ENCODE data around the gene CCDC149.

The CCDC149 gene

GRCh38 chr4:24876431-24876830 is 36.4 kb downstream of the CCDC149 start:
- Histone ChIP-seq H4K20me1 (ENCODE audit: insufficient read depth, low read length) (no peaks in the 10 kb centered on the region), H3F3A (ENCODE audit: insufficient read depth, low read length) (no peaks in the 10 kb centered on the region), H3K79me2 (ENCODE audit: insufficient read depth, low read length) (no peaks in the 10 kb centered on the region), H3K4me1 (ENCODE audit: insufficient read depth, low read length, severe bottlenecking) (no peaks in the 10 kb centered on the region), H2AFZ (ENCODE audit: low read length) (no peak overlapping the region), H3K9me2 (ENCODE audit: low read depth, low read length) (no peaks in the 10 kb centered on the region), H3K36me3 (ENCODE audit: insufficient read depth, low read length) (no peaks in the 10 kb centered on the region), H3K27me3 (ENCODE audit: insufficient read depth, low read length) (no peaks in the 10 kb centered on the region), H3K9ac (ENCODE audit: low read length) (no peak overlapping the region), H3K9me3 (ENCODE audit: low read length) (no peaks in the 10 kb centered on the region), H3K4me3 (ENCODE audit: low read depth, low read length, poor library complexity, severe bottlenecking) (no peak overlapping the region), H3K4me2 (ENCODE audit: low read length) (no peak overlapping the region), H3K27ac (ENCODE audit: low read depth, low read length, poor library complexity, severe bottlenecking) (no peak overlapping the region)
- TF ChIP-seq EZH2 (IDR thresholded peaks at IDR 0.05; ENCODE audit: borderline replicate concordance, low read length) (no peak), CTCF (IDR thresholded peaks at IDR 0.05; ENCODE audit: low read length) (no peak)

- Histone ChIP-seq H3K4me3 (ENCODE audit: low read depth, low read length, poor library complexity, severe bottlenecking) (no peak overlapping the region), H3K79me2 (ENCODE audit: insufficient read depth, low read length) (no peaks in the 10 kb centered on the region), H2AFZ (ENCODE audit: low read length) (no peak overlapping the region)
These were observed 40.1 kb downstream of the CCDC149 start for GRCh38 chr4:24872720-24873119.

GRCh38 chr4:24871210-24871609 is 41.6 kb downstream of the CCDC149 start:
- Histone ChIP-seq H3K36me3 (ENCODE audit: insufficient read depth, low read length) (no peaks in the 10 kb centered on the region), H3K9me2 (ENCODE audit: low read depth, low read length) (no peaks in the 10 kb centered on the region), H3K9ac (ENCODE audit: low read length) (no peak overlapping the region), H3K9me3 (ENCODE audit: low read length) (no peaks in the 10 kb centered on the region), H3F3A (ENCODE audit: insufficient read depth, low read length) (no peaks in the 10 kb centered on the region), H3K4me1 (ENCODE audit: insufficient read depth, low read length, severe bottlenecking) (no peaks in the 10 kb centered on the region), H3K79me2 (ENCODE audit: insufficient read depth, low read length) (no peaks in the 10 kb centered on the region), H3K27me3 (ENCODE audit: insufficient read depth, low read length) (no peaks in the 10 kb centered on the region), H3K4me2 (ENCODE audit: low read length) (no peak overlapping the region), H4K20me1 (ENCODE audit: insufficient read depth, low read length) (no peaks in the 10 kb centered on the region), H3K4me3 (ENCODE audit: low read depth, low read length, poor library complexity, severe bottlenecking) (no peak overlapping the region), H2AFZ (ENCODE audit: low read length) (no peak overlapping the region), H3K27ac (ENCODE audit: low read depth, low read length, poor library complexity, severe bottlenecking) (no peak overlapping the region)
- TF ChIP-seq CTCF (IDR thresholded peaks at IDR 0.05; ENCODE audit: low read length), result no peak
- no peak for TF ChIP-seq EZH2 (IDR thresholded peaks at IDR 0.05; ENCODE audit: borderline replicate concordance, low read length)

More at GRCh38 chr4:24872720-24873119, 40.1 kb downstream of the CCDC149 start:
- H3K9me2 ChIP-seq (ENCODE audit: low read depth, low read length), result no peaks in the 10 kb centered on the region
- H3K27ac ChIP-seq (ENCODE audit: low read depth, low read length, poor library complexity, severe bottlenecking), result no peak overlapping the region
- H3K9me3 ChIP-seq (ENCODE audit: low read length), result no peaks in the 10 kb centered on the region
- H3K9ac ChIP-seq (ENCODE audit: low read length), result no peak overlapping the region
- TF ChIP-seq CTCF (IDR thresholded peaks at IDR 0.05; ENCODE audit: low read length), result no peak
- TF ChIP-seq EZH2 (IDR thresholded peaks at IDR 0.05; ENCODE audit: borderline replicate concordance, low read length), result no peak
- no peaks in the 10 kb centered on the region for H3K4me1 ChIP-seq (ENCODE audit: insufficient read depth, low read length, severe bottlenecking)
- H3K36me3 ChIP-seq (ENCODE audit: insufficient read depth, low read length), result no peaks in the 10 kb centered on the region
- no peaks in the 10 kb centered on the region for H3K27me3 ChIP-seq (ENCODE audit: insufficient read depth, low read length)
- no peaks in the 10 kb centered on the region for H3F3A ChIP-seq (ENCODE audit: insufficient read depth, low read length)
- H4K20me1 ChIP-seq (ENCODE audit: insufficient read depth, low read length), result no peaks in the 10 kb centered on the region
- H3K4me2 ChIP-seq (ENCODE audit: low read length), result no peak overlapping the region
